HG02642 (cell line): ENCODE data around the gene CHPF2.
A peak's percentile ranks its signal among the peaks of the same experiment; 100 is the strongest.

Source experiments
- ATAC-seq: cut with Tn5 transposase; IDR thresholded peaks from one replicate; pipeline ENCODE4 v1.9.1; 2021; ENCODE audit warnings: mild to moderate bottlenecking; ENCODE audit not compliant: unreplicated experiment, poor library complexity

Gene CHPF2

GRCh38 chr7:151231080-151231479, 1.2 kb upstream of the CHPF2 start:
- no peak for ATAC-seq

GRCh38 chr7:151232917-151233701, 826 bp downstream of the CHPF2 start:
- peak; percentile 39 for ATAC-seq

GRCh38 chr7:151233804-151234203, 1.5 kb downstream of the CHPF2 start:
- no peak for ATAC-seq

- no peak for ATAC-seq
Measured at GRCh38 chr7:151235091-151235787, 3.0 kb downstream of the CHPF2 start.

GRCh38 chr7:151236406-151236805, 4.1 kb downstream of the CHPF2 start:
- no peak for ATAC-seq

- no peak for ATAC-seq
Measured at GRCh38 chr7:151237244-151238189, 5.2 kb downstream of the CHPF2 start.

GRCh38 chr7:151238190-151238810, 6.0 kb downstream of the CHPF2 start:
- no peak for ATAC-seq

GRCh38 chr7:151238924-151239836, 6.9 kb downstream of the CHPF2 start:
- ATAC-seq = no peak

- no peak for ATAC-seq
Measured at GRCh38 chr7:151239837-151240459, 7.7 kb downstream of the CHPF2 start.

GRCh38 chr7:151240536-151240935, 8.3 kb downstream of the CHPF2 start:
- no peak for ATAC-seq

GRCh38 chr7:151240942-151241754, 8.9 kb downstream of the CHPF2 start:
- no peak for ATAC-seq

GRCh38 chr7:151241755-151242096, 9.4 kb downstream of the CHPF2 start:
- no peak for ATAC-seq

- no peak for ATAC-seq
Measured at GRCh38 chr7:151242159-151243044, 10.1 kb downstream of the CHPF2 start.

GRCh38 chr7:151243045-151243349, 10.7 kb downstream of the CHPF2 start:
- ATAC-seq = no peak

- ATAC-seq = peak; percentile 35
Measured at GRCh38 chr7:151243408-151244195, 11.3 kb downstream of the CHPF2 start.

- ATAC-seq = no peak
Measured at GRCh38 chr7:151244196-151244840, 12.0 kb downstream of the CHPF2 start.
